OCI-LY1 (cell line): Measurements from ENCODE around the gene USP46.

Source experiments
- CTCF ChIP-seq: fragments of 200-600 bp; sonication (generic), shearing (Covaris generic); IDR thresholded peaks from 2 replicates; pipeline ENCODE4 v1.5.1; 2017; ENCODE audit warnings: mild to moderate bottlenecking, antibody characterized with exemption, low read length, moderate library complexity, mixed read lengths
- EZH2 ChIP-seq: fragments of 200-600 bp; sonication (generic), shearing (Covaris generic); IDR thresholded peaks from 2 replicates; pipeline ENCODE4 v1.8.0; 2017; ENCODE audit warnings: borderline replicate concordance, mixed run types, mild to moderate bottlenecking, antibody characterized with exemption, low read length, moderate library complexity, mixed read lengths

DNA sequence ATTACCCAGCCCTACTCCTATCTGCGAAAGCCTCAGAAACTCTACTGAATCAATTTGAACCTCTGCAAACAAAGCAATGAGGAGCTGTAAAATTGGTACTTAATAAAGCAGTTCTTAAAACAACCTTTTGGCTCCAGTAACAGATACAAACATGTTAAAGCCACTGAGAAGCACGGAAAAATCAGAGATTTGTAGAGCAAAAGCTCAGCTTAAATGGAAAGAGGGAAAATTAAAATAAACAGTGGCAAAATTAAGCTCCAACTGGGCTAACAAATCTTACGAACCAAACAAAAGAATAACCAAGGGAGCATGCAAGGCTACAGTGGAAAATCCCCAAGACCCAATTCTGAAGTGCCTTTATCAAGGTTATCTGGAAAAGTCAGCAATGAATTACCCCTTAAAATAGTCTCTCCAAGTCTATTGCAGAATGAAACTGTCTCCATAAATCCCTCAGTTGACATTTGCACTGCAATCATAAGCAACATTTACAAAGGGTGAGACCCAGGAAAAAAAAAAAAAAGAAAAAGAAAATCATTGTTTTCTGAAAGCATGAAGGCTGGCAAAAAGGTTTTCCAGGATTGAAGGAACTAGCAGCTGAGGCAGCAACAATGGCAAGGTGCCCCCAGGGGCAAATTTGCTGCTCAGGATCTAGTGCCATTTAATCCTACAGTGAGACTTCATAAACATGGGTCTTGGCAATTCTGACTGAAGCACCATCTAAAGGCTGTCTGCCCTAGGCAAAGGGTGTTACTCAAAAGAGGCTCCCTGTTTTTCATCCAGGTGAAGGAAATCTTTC is 40.1 kb downstream of the USP46 start:
- TF ChIP-seq EZH2 (no peak), CTCF (no peak)
